Measurements from ENCODE around the gene DNAL4.

DNAL4 gene

DNA sequence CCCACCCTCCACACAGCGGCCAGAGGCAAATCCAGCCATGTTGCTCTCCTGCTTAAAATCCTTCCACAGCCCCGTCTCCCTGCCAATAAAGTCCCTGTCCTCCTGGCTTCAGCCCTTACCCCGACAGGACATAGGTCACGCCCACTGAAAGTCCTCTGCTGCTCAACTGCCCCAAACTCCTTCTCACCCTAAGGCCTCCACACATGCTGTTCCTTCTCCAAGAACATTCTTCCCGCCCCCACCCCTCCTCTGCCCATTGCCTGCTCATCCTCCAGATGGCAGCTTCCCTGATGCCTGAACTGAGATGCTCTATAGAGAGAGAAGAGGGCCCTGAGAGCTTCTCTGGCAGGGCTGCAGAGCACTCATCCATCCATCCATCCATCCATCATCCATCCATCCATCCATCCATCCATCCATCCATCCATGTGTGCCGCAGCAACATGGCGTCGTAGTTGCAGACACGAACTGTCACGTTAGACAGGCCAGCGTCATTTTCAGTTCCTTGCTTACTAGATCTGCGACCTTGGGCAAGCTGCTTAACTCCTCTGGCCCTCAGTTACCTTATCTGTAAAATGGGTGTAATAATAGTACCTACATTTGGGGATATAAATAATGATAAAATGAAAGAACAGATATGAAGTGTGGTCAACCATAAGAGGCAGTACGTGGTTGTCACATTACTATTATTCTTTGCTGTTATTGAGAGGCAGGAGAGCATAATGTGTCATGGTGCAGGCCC lies 40.4 kb upstream of the DNAL4 start:
- TF ChIP-seq FOXP2 (optimal IDR thresholded peaks at IDR 0.05; ENCODE audit: borderline replicate concordance, extremely low read depth, extremely low read length, insufficient read depth) (no peak), POLR2AphosphoS5 (IDR thresholded peaks at IDR 0.05; ENCODE audit: low read depth, low read length) (no peak), TAF1 (IDR thresholded peaks at IDR 0.05; ENCODE audit: borderline replicate concordance, insufficient read depth, low read length) (no peak), SIN3A (IDR thresholded peaks at IDR 0.05; ENCODE audit: borderline replicate concordance, insufficient read depth, low read length) (no peak)
- TF ChIP-seq, protein P1, sequence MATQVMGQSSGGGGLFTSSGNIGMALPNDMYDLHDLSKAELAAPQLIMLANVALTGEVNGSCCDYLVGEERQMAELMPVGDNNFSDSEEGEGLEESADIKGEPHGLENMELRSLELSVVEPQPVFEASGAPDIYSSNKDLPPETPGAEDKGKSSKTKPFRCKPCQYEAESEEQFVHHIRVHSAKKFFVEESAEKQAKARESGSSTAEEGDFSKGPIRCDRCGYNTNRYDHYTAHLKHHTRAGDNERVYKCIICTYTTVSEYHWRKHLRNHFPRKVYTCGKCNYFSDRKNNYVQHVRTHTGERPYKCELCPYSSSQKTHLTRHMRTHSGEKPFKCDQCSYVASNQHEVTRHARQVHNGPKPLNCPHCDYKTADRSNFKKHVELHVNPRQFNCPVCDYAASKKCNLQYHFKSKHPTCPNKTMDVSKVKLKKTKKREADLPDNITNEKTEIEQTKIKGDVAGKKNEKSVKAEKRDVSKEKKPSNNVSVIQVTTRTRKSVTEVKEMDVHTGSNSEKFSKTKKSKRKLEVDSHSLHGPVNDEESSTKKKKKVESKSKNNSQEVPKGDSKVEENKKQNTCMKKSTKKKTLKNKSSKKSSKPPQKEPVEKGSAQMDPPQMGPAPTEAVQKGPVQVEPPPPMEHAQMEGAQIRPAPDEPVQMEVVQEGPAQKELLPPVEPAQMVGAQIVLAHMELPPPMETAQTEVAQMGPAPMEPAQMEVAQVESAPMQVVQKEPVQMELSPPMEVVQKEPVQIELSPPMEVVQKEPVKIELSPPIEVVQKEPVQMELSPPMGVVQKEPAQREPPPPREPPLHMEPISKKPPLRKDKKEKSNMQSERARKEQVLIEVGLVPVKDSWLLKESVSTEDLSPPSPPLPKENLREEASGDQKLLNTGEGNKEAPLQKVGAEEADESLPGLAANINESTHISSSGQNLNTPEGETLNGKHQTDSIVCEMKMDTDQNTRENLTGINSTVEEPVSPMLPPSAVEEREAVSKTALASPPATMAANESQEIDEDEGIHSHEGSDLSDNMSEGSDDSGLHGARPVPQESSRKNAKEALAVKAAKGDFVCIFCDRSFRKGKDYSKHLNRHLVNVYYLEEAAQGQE (IDR thresholded peaks at IDR 0.05; ENCODE audit: insufficient read depth in 1 of 2, low read depth in 2 of 2, low read length in 2 of 2) = no peak

- TF ChIP-seq TAF1 (IDR thresholded peaks at IDR 0.05; ENCODE audit: borderline replicate concordance, insufficient read depth, low read length) = no peak
- no peak for TF ChIP-seq FOXP2 (optimal IDR thresholded peaks at IDR 0.05; ENCODE audit: borderline replicate concordance, extremely low read depth, extremely low read length, insufficient read depth)
- TF ChIP-seq, protein P1 (IDR thresholded peaks at IDR 0.05; ENCODE audit: insufficient read depth in 1 of 2, low read depth in 2 of 2, low read length in 2 of 2) = no peak
- no peak for TF ChIP-seq POLR2AphosphoS5 (IDR thresholded peaks at IDR 0.05; ENCODE audit: low read depth, low read length)
- no peak for TF ChIP-seq SIN3A (IDR thresholded peaks at IDR 0.05; ENCODE audit: borderline replicate concordance, insufficient read depth, low read length)
Observed at GRCh38 chr22:38833061-38833460, 39.1 kb upstream of the DNAL4 start.

DNA sequence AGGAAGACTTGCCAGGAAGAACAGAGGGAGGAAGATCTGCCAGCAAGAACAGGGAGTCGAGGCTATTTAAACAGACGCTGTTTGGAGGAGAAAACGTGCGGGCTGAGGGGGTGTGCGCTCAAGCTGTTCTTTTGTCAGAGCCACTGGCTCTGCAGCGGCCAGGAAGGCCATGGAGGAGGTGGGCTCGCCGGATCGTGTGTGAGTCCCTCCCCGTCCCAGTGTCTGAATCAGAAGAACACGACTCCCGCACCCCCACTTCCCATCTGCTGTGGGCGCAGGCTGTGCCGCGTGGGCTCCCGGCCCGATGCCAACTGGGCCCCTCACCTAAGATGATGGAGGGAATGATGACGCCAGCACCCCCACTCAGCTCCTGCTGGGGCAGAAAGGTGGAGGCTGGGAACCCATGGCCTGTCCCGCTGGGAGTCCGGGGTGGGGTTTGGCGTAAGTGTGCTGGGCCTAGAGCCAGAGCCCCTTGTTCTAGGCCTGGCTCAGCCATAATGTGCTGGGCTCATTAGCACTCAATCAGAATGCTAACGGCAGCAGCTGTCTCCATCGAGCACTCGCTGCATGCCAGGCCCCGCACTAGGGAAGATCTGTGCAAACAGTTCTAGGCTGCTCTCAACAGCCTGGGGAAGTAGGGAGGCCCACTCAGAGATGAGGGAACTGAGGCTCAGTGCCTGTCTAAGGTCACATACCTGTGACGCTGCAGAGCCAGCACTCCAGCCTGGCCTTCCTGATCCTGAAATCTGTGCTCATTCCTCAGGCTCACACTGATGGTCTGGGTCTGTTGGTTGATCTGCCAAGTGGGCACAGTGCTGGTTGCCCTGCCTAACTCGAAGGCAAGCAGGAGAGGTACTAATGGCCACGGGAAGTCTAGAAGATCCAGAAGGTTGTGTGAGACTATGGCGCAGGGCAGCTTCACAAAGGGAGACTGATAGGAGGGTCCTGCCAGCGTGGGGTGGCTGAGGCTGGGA lies 38.3 kb upstream of the DNAL4 start:
- TF ChIP-seq POLR2AphosphoS5 (IDR thresholded peaks at IDR 0.05; ENCODE audit: low read depth, low read length) = no peak
- TF ChIP-seq FOXP2 (optimal IDR thresholded peaks at IDR 0.05; ENCODE audit: borderline replicate concordance, extremely low read depth, extremely low read length, insufficient read depth) = no peak
- TF ChIP-seq, protein P1 (IDR thresholded peaks at IDR 0.05; ENCODE audit: insufficient read depth in 1 of 2, low read depth in 2 of 2, low read length in 2 of 2) = no peak
- no peak for TF ChIP-seq SIN3A (IDR thresholded peaks at IDR 0.05; ENCODE audit: borderline replicate concordance, insufficient read depth, low read length)
- TF ChIP-seq TAF1 (IDR thresholded peaks at IDR 0.05; ENCODE audit: borderline replicate concordance, insufficient read depth, low read length) = no peak

DNA sequence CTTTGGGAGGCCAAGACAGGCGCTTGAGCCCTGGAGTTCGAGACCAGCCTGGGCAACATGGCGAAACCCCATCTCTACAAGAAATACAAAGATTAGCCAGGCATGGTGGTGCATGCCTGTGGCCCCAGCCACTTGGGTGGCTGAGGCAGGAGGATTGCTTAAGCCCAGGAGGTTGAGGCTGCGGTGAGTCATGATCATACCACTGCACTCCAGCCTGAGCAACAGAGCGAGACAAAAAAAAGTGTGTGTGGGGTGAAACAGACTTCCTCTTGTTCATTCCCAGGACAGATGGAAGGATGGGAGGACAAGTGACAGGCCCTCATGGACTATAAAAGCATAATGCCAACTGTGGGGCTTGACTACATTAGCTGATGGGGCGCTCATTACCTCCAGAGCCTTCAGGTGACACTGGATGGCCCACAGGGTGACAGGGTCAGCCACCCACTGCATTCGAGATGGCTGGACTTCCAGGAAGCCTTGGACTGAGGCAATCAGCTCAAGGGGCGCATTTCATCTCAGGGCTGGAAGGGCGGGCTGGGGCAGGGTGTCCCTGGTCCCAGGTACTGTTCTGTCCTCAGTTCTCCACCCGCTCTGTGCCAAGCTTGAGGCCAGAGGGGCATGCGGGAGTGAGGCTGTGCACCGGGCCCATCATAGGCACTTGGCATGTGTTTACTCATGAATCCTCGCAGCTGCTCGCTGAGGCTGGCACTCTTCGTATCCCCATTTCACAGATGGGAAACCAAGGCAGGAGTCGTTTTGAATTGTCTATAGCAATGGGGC lies 37.4 kb upstream of the DNAL4 start:
- TF ChIP-seq POLR2AphosphoS5 (IDR thresholded peaks at IDR 0.05; ENCODE audit: low read depth, low read length) = no peak
- TF ChIP-seq FOXP2 (optimal IDR thresholded peaks at IDR 0.05; ENCODE audit: borderline replicate concordance, extremely low read depth, extremely low read length, insufficient read depth) = no peak
- TF ChIP-seq, protein P1 (IDR thresholded peaks at IDR 0.05; ENCODE audit: insufficient read depth in 1 of 2, low read depth in 2 of 2, low read length in 2 of 2) = no peak
- TF ChIP-seq TAF1 (IDR thresholded peaks at IDR 0.05; ENCODE audit: borderline replicate concordance, insufficient read depth, low read length) = no peak
- TF ChIP-seq SIN3A (IDR thresholded peaks at IDR 0.05; ENCODE audit: borderline replicate concordance, insufficient read depth, low read length) = no peak

All from PFSK-1 (cell line).